Cardiac fibroblast (primary cell): ENCODE measurements around the gene SKA2.

ENCODE experiments used
- DNase-seq, 2 donors: peaks; one replicate each; pipeline versions ENCODE4 v3.0.0 to v3.0.0-alpha.2; 2010; ENCODE audit warnings: low read depth in 2 of 2
- H3K4me3 ChIP-seq, 2 donors: replicated peaks in 1 of 2; 1 replicate in 1 of 2; 2 replicates in 1 of 2; pipeline ENCODE4 v1.5.1; 2011; ENCODE audit warnings: low read depth in 2 of 2, low read length in 2 of 2, mild to moderate bottlenecking in 2 of 2, moderate library complexity in 1 of 2
- TF ChIP-seq, protein P1 (sequence below): IDR thresholded peaks from one replicate; pipeline ENCODE4 v1.5.1; 2011; ENCODE audit warnings: low read depth, mild to moderate bottlenecking, low read length, inconsistent platforms

SKA2 gene

DNA sequence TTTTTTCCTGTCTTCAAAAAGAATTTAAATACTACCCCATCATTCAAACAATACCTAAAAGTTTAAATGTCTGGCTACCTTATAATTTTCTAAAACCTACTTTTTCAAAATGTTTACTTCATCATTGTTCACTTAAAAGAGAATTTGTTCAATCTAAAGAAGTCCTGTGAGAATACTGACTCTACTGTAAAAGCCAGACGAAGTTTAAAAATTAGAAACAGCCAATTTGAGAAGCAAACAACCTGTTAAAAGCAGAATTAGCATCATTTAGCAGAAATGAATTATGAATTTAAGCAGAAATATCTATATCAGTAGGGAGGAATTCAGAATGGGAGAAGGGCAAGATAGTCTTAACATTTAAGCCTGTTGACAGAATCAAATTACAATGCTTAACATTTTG is 2.1 kb downstream of the SKA2 start:
- peak overlapping the region in 1 of 2 donors; percentile 85 for H3K4me3 ChIP-seq
- DNase-seq = peak in 1 of 2 donors; percentile 12
- TF ChIP-seq, protein P1, sequence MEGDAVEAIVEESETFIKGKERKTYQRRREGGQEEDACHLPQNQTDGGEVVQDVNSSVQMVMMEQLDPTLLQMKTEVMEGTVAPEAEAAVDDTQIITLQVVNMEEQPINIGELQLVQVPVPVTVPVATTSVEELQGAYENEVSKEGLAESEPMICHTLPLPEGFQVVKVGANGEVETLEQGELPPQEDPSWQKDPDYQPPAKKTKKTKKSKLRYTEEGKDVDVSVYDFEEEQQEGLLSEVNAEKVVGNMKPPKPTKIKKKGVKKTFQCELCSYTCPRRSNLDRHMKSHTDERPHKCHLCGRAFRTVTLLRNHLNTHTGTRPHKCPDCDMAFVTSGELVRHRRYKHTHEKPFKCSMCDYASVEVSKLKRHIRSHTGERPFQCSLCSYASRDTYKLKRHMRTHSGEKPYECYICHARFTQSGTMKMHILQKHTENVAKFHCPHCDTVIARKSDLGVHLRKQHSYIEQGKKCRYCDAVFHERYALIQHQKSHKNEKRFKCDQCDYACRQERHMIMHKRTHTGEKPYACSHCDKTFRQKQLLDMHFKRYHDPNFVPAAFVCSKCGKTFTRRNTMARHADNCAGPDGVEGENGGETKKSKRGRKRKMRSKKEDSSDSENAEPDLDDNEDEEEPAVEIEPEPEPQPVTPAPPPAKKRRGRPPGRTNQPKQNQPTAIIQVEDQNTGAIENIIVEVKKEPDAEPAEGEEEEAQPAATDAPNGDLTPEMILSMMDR = no peak

DNA sequence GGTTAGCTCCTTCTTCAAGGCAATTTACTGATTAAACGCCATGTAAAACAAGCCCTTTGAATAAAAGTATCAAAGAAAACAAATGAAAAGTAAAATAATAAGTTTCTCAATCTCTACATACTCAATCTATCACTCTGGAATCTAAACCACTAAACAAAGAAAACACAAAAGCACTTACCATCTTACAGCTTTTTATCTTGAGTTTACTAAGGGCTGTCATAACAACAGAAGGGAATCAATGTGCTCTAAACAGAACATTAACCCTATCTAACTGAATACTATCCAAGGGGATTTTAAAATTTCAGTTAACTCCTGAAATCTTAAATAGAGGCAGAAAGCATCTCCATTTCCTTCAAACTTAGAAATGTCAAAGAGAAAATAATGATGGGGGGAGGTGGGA is 3.4 kb downstream of the SKA2 start:
- no peak overlapping the region for H3K4me3 ChIP-seq
- TF ChIP-seq, protein P1 = no peak
- DNase-seq = peak; percentile 30 to 50

GRCh38 chr17:59151006-59151405 is 4.0 kb downstream of the SKA2 start:
- H3K4me3 ChIP-seq = no peak overlapping the region
- TF ChIP-seq, protein P1 = no peak
- peak in 1 of 2 donors; percentile 16 for DNase-seq

DNA sequence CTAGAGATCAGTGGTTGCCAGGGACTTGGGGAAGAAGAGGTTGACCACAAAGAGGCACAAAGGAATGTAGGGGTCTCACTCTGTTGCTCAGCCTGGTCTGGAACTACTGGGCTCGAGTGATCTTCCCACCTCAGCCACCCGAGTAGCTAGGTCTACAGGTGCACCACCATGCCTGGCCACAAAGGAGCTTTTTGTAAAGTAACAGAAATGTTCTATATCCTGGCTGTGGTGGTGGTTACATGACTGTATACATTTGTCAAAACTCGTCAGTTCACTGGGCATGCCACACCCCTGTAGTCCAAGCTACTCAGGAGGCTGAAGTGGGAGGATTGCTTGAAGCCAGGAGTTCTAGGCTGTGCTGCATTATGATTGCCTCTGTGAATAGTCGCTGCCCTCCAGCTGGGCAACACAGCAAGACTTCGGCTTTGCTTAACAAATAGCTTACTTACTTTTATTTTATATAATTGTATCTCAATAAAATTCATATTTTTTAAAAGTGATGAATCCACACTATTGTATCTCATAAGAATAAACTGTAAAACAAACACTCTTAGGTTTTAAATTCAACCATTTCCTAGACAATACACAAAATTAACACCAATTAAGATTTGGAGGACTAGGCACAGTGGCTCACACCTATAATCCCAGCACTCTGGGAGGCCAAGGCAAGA is 5.0 kb downstream of the SKA2 start:
- no peak overlapping the region for H3K4me3 ChIP-seq
- TF ChIP-seq, protein P1 = no peak
- no peak for DNase-seq

- TF ChIP-seq, protein P1 = no peak
- H3K4me3 ChIP-seq = no peak overlapping the region
- DNase-seq = peak; percentile 15 to 17
These were observed 5.9 kb downstream of the SKA2 start for GRCh38 chr17:59149051-59149450.

- H3K4me3 ChIP-seq = no peak overlapping the region
- TF ChIP-seq, protein P1 = no peak
- DNase-seq = no peak
These were observed 9.4 kb downstream of the SKA2 start for GRCh38 chr17:59145571-59146096.
